ENCODE measurements around the gene EXOC6B.

The EXOC6B gene

GRCh38 chr2:72254831-72255451, 570.9 kb downstream of the EXOC6B start:
- DNase-seq = no peak

- no peak for DNase-seq
Observed at GRCh38 chr2:72238311-72238710, 587.5 kb downstream of the EXOC6B start.

- DNase-seq = no peak
Observed at GRCh38 chr2:72237549-72237948, 588.3 kb downstream of the EXOC6B start.

GRCh38 chr2:72236445-72237067, 589.3 kb downstream of the EXOC6B start:
- no peak for DNase-seq

- no peak for DNase-seq
Observed at GRCh38 chr2:72235497-72236415, 590.1 kb downstream of the EXOC6B start.

- no peak for DNase-seq
Observed at GRCh38 chr2:72233211-72233610, 592.6 kb downstream of the EXOC6B start.

GRCh38 chr2:72222829-72223564, 602.8 kb downstream of the EXOC6B start:
- DNase-seq = no peak

- DNase-seq = no peak
Observed at GRCh38 chr2:72220170-72220569, 605.7 kb downstream of the EXOC6B start.

GRCh38 chr2:72214429-72215143, 611.2 kb downstream of the EXOC6B start:
- no peak for DNase-seq

GRCh38 chr2:72212486-72212855, 613.4 kb downstream of the EXOC6B start:
- DNase-seq = no peak

- no peak for DNase-seq
Observed at GRCh38 chr2:72211777-72212485, 613.9 kb downstream of the EXOC6B start.

- DNase-seq = no peak
Observed at GRCh38 chr2:72211350-72211749, 614.5 kb downstream of the EXOC6B start.

GRCh38 chr2:72210470-72210869, 615.4 kb downstream of the EXOC6B start:
- no peak for DNase-seq

- no peak for DNase-seq
Observed at GRCh38 chr2:72208225-72208624, 617.6 kb downstream of the EXOC6B start.

- DNase-seq = no peak
Observed at GRCh38 chr2:72207334-72207733, 618.5 kb downstream of the EXOC6B start.

- DNase-seq = no peak
Observed at GRCh38 chr2:72205504-72205881, 620.3 kb downstream of the EXOC6B start.

- DNase-seq = no peak
Observed at GRCh38 chr2:72204786-72205503, 620.9 kb downstream of the EXOC6B start.

- no peak for DNase-seq
Observed at GRCh38 chr2:72204156-72204785, 621.6 kb downstream of the EXOC6B start.

GRCh38 chr2:72198532-72199241, 627.1 kb downstream of the EXOC6B start:
- DNase-seq = no peak

GRCh38 chr2:72193723-72194122, 632.1 kb downstream of the EXOC6B start:
- DNase-seq = no peak

Measured in activated CD4-positive, CD25-positive, alpha-beta regulatory T cell treated with anti-CD3 and anti-CD28 coated beads, Interleukin-2, amount 50 U/mL, for 72 hours (primary cell).